ENCODE data around the gene RASD1. TPM values are rescaled to one million over a fixed set of nuclear protein-coding genes. Genes with fewer than 3 reads are reported as not detected.

The RASD1 gene
- total RNA-seq, 1 experiment from 2014 or later: not detected

- DNase-seq (ENCODE audit: low spot score): no peak
These were observed 14.5 kb upstream of the RASD1 start for GRCh38 chr17:17510456-17511292.

- DNase-seq (ENCODE audit: low spot score): no peak
These were observed 13.6 kb upstream of the RASD1 start for GRCh38 chr17:17509601-17510425.

GRCh38 chr17:17508646-17509591, 12.7 kb upstream of the RASD1 start:
- no peak for DNase-seq (ENCODE audit: low spot score)

- no peak for DNase-seq (ENCODE audit: low spot score)
These were observed 11.9 kb upstream of the RASD1 start for GRCh38 chr17:17508019-17508535.

- DNase-seq (ENCODE audit: low spot score): no peak
These were observed 11.3 kb upstream of the RASD1 start for GRCh38 chr17:17507465-17508011.

GRCh38 chr17:17506893-17507464, 10.8 kb upstream of the RASD1 start:
- DNase-seq (ENCODE audit: low spot score): no peak

- DNase-seq (ENCODE audit: low spot score): no peak
These were observed 10.1 kb upstream of the RASD1 start for GRCh38 chr17:17506181-17506741.

- DNase-seq (ENCODE audit: low spot score): no peak
These were observed 9.5 kb upstream of the RASD1 start for GRCh38 chr17:17505610-17506171.

GRCh38 chr17:17505151-17505550, 9.0 kb upstream of the RASD1 start:
- no peak for DNase-seq (ENCODE audit: low spot score)

GRCh38 chr17:17504341-17505140, 8.3 kb upstream of the RASD1 start:
- DNase-seq (ENCODE audit: low spot score): no peak

GRCh38 chr17:17503566-17504130, 7.5 kb upstream of the RASD1 start:
- no peak for DNase-seq (ENCODE audit: low spot score)

GRCh38 chr17:17502741-17503565, 6.8 kb upstream of the RASD1 start:
- DNase-seq (ENCODE audit: low spot score): no peak

GRCh38 chr17:17500999-17501605, 4.9 kb upstream of the RASD1 start:
- DNase-seq (ENCODE audit: low spot score): no peak

- no peak for DNase-seq (ENCODE audit: low spot score)
These were observed 3.4 kb upstream of the RASD1 start for GRCh38 chr17:17499402-17500145.

- no peak for DNase-seq (ENCODE audit: low spot score)
These were observed 2.6 kb upstream of the RASD1 start for GRCh38 chr17:17498606-17499301.

GRCh38 chr17:17497845-17498520, 1.8 kb upstream of the RASD1 start:
- DNase-seq (ENCODE audit: low spot score): no peak
